Right lobe of liver (tissue), 4 donors: ENCODE measurements around the gene NAGPA.

Source experiments
- POLR2A ChIP-seq: fragments of 450-650 bp; IDR thresholded peaks from one replicate; pipeline ENCODE4 v1.6.1; 2017; ENCODE audit warnings: antibody characterized with exemption, mild to moderate bottlenecking
- TF ChIP-seq, protein P1 (sequence below), 4 donors: fragments of 200-600 bp in 3 of 4; fragments of 450-650 bp in 1 of 4; IDR thresholded peaks; one replicate each; pipeline versions ENCODE4 v1.5.1 to v1.8.0; 2016 to 2022; ENCODE audit warnings: antibody characterized with exemption in 4 of 4, mild to moderate bottlenecking in 2 of 4
- donor health status: DM: no; HTN: no; CAD: no.
- donor health status: DM: no; HTN: no; CAD: no.
- donor health status: DM: no; HTN: yes; CAD: no.

DNA sequence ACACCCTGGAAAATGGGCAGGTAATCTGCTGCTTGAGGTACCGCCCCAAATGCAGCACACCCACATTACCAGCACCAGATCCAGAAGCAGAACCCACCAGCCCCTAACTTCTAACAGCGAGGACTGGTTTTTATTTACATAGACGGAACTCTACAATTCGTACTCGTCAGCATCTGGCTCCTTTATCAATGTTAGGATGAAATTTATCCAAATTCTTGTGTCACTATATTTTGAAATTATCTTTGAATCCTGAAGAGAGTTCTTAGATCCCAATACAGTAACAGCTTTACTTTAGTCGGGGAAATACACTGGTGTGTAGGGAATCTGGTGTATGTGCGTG is 37.6 kb upstream of the NAGPA start:
- TF ChIP-seq, protein P1, sequence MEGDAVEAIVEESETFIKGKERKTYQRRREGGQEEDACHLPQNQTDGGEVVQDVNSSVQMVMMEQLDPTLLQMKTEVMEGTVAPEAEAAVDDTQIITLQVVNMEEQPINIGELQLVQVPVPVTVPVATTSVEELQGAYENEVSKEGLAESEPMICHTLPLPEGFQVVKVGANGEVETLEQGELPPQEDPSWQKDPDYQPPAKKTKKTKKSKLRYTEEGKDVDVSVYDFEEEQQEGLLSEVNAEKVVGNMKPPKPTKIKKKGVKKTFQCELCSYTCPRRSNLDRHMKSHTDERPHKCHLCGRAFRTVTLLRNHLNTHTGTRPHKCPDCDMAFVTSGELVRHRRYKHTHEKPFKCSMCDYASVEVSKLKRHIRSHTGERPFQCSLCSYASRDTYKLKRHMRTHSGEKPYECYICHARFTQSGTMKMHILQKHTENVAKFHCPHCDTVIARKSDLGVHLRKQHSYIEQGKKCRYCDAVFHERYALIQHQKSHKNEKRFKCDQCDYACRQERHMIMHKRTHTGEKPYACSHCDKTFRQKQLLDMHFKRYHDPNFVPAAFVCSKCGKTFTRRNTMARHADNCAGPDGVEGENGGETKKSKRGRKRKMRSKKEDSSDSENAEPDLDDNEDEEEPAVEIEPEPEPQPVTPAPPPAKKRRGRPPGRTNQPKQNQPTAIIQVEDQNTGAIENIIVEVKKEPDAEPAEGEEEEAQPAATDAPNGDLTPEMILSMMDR (IDR thresholded peaks at IDR 0.05): no peak
- no peak for TF ChIP-seq POLR2A
